Activated CD4-positive, alpha-beta memory T cell treated with anti-CD3 and anti-CD28 coated beads for 36 hours (primary cell): Measurements from ENCODE around the gene ACAP3. TPM values are rescaled to one million over a fixed set of nuclear protein-coding genes. Genes with fewer than 3 reads are reported as not detected.
A peak's percentile ranks its signal among the peaks of the same experiment; 100 is the strongest.

Experiments used
- CTCF ChIA-PET: fragments of 350-600 bp; sonication (Branson Sonifier 250); formaldehyde crosslinking; loops from one replicate; lab custom pipeline; 2021; ENCODE audit warnings: antibody characterized with exemption, inconsistent platforms; lab: Charles Lee
- POLR2A ChIA-PET: fragments of 350-600 bp; sonication (Branson Sonifier 250); formaldehyde crosslinking; loops from one replicate; lab custom pipeline; 2021; ENCODE audit warnings: antibody characterized with exemption; lab: Charles Lee
- DNase-seq: peaks from one replicate; pipeline ENCODE4 v3.0.0-alpha.2; 2020
- H3K27ac Mint-ChIP-seq: one replicate; pipeline ENCODE4 v1.8.0; 2021; ENCODE audit warnings: mixed read lengths
- H3K27me3 Mint-ChIP-seq: one replicate; pipeline ENCODE4 v1.8.0; 2021; ENCODE audit warnings: mixed read lengths
- H3K36me3 Mint-ChIP-seq: one replicate; pipeline ENCODE4 v1.8.0; 2021; ENCODE audit warnings: mixed read lengths
- H3K4me1 Mint-ChIP-seq: one replicate; pipeline ENCODE4 v1.8.0; 2021; ENCODE audit warnings: low read depth, mixed read lengths
- H3K4me3 Mint-ChIP-seq: one replicate; pipeline ENCODE4 v1.8.0; 2021; ENCODE audit warnings: mild to moderate bottlenecking, mixed read lengths
- H3K9me3 Mint-ChIP-seq: one replicate; pipeline ENCODE4 v1.8.0; 2021; ENCODE audit warnings: mixed read lengths
- intact Hi-C: fragments of 100-400 bp; cut with micrococcal nuclease; formaldehyde crosslinking; loops from one replicate; pipeline ENCODE4 v1.15.1; 2023
- total RNA-seq, 2 experiments: library from RNA; stranded (reverse); gene quantifications; one replicate each; pipeline ENCODE4 v1.2.3, GENCODE V29; 2021

Gene ACAP3
- total RNA-seq, 2 experiments from 2014 or later, result 31.8 to 32.0 TPM

- Mint-ChIP-seq H3K27ac (no peak overlapping the region), H3K27me3 (peaks cover 19% of the 10 kb centered on the region), H3K4me1 (peaks cover 20% of the 10 kb centered on the region), H3K9me3 (no peaks in the 10 kb centered on the region), H3K4me3 (peak overlapping the region; percentile 74), H3K36me3 (no peaks in the 10 kb centered on the region)
- POLR2A ChIA-PET, result no interaction called here
- CTCF ChIA-PET, result interaction anchor here (0.9 to 2.4 kb wide), 7 partner anchors 21 to 227 kb away, joined by 3 to 10 read pairs (median 5); partner anchors contain the start of gene CCNL2
- intact Hi-C loops, result loop anchor here (1.0 kb wide), 2 partner anchors 27 to 40 kb away; partner anchors contain the start of genes AURKAIP1 and PUSL1
- peak; percentile 27 for DNase-seq
Measured at GRCh38 chr1:1348420-1349255, 40.9 kb upstream of the ACAP3 start.

GRCh38 chr1:1347663-1348419, 40.1 kb upstream of the ACAP3 start:
- no peaks in the 10 kb centered on the region for H3K9me3 Mint-ChIP-seq
- intact Hi-C loops, result no loop called here
- peaks cover 20% of the 10 kb centered on the region for H3K4me1 Mint-ChIP-seq
- ChIA-PET CTCF (interaction anchor here (0.9 to 2.4 kb wide), 7 partner anchors 21 to 226 kb away, joined by 3 to 10 read pairs (median 5); partner anchors contain the start of gene CCNL2), POLR2A (no interaction called here)
- DNase-seq, result no peak
- H3K4me3 Mint-ChIP-seq, result peak overlapping the region; percentile 74
- peaks cover 11% of the 10 kb centered on the region for H3K27me3 Mint-ChIP-seq
- no peaks in the 10 kb centered on the region for H3K36me3 Mint-ChIP-seq
- no peak overlapping the region for H3K27ac Mint-ChIP-seq

- Mint-ChIP-seq H3K27ac (no peak overlapping the region), H3K36me3 (no peaks in the 10 kb centered on the region), H3K9me3 (no peaks in the 10 kb centered on the region), H3K4me1 (peaks cover 20% of the 10 kb centered on the region), H3K4me3 (peak overlapping the region; percentile 74), H3K27me3 (peaks cover 4% of the 10 kb centered on the region)
- intact Hi-C loops, result no loop called here
- CTCF ChIA-PET, result interaction anchor here (1.3 to 2.4 kb wide), 4 partner anchors 25 to 225 kb away, joined by 3 to 10 read pairs (median 6); partner anchors contain the start of gene CCNL2
- POLR2A ChIA-PET, result interaction anchor here (0.6 kb wide), 1 partner anchor 315 kb away, joined by 3 read pairs; no protein-coding TSS in a partner anchor
- no peak for DNase-seq
Measured at GRCh38 chr1:1347026-1347595, 39.4 kb upstream of the ACAP3 start.

- ChIA-PET CTCF (interaction anchor here (0.5 to 2.4 kb wide), 3 partner anchors 26 to 248 kb away, joined by 3 to 7 read pairs (median 5); no protein-coding TSS in a partner anchor), POLR2A (interaction anchor here (0.6 kb wide), 1 partner anchor 315 kb away, joined by 3 read pairs; no protein-coding TSS in a partner anchor)
- intact Hi-C loops, result no loop called here
- no peaks in the 10 kb centered on the region for H3K27me3 Mint-ChIP-seq
- H3K27ac Mint-ChIP-seq, result no peak overlapping the region
- H3K4me3 Mint-ChIP-seq, result no peak overlapping the region
- no peak for DNase-seq
- H3K9me3 Mint-ChIP-seq, result no peaks in the 10 kb centered on the region
- no peaks in the 10 kb centered on the region for H3K36me3 Mint-ChIP-seq
- H3K4me1 Mint-ChIP-seq, result peaks cover 20% of the 10 kb centered on the region
Measured at GRCh38 chr1:1346501-1346890, 38.8 kb upstream of the ACAP3 start.

- no peak for DNase-seq
- intact Hi-C loops, result no loop called here
- Mint-ChIP-seq H3K36me3 (peaks cover 4% of the 10 kb centered on the region), H3K27me3 (no peaks in the 10 kb centered on the region), H3K4me3 (no peak overlapping the region), H3K9me3 (no peaks in the 10 kb centered on the region), H3K4me1 (peaks cover 20% of the 10 kb centered on the region), H3K27ac (no peak overlapping the region)
- ChIA-PET CTCF (interaction anchor here (0.5 to 1.3 kb wide), 2 partner anchors 26 to 247 kb away, joined by 3 to 5 read pairs; no protein-coding TSS in a partner anchor), POLR2A (no interaction called here)
Measured at GRCh38 chr1:1345860-1346500, 38.2 kb upstream of the ACAP3 start.

GRCh38 chr1:1345384-1345783, 37.7 kb upstream of the ACAP3 start:
- ChIA-PET POLR2A (no interaction called here), CTCF (no interaction called here)
- Mint-ChIP-seq H3K4me1 (peaks cover 20% of the 10 kb centered on the region), H3K4me3 (no peak overlapping the region), H3K27ac (no peak overlapping the region), H3K36me3 (peaks cover 10% of the 10 kb centered on the region), H3K27me3 (no peaks in the 10 kb centered on the region), H3K9me3 (no peaks in the 10 kb centered on the region)
- intact Hi-C loops, result no loop called here
- no peak for DNase-seq

- intact Hi-C loops, result no loop called here
- CTCF ChIA-PET, result no interaction called here
- H3K27me3 Mint-ChIP-seq, result no peaks in the 10 kb centered on the region
Measured at GRCh38 chr1:1344655-1345361, 37.1 kb upstream of the ACAP3 start.

GRCh38 chr1:1343811-1344421, 36.2 kb upstream of the ACAP3 start:
- Mint-ChIP-seq H3K36me3 (peaks cover 12% of the 10 kb centered on the region), H3K4me1 (peaks cover 20% of the 10 kb centered on the region), H3K4me3 (no peak overlapping the region), H3K9me3 (no peaks in the 10 kb centered on the region), H3K27me3 (no peaks in the 10 kb centered on the region), H3K27ac (no peak overlapping the region)
- intact Hi-C loops, result no loop called here
- no peak for DNase-seq
- CTCF ChIA-PET, result no interaction called here
- POLR2A ChIA-PET, result no interaction called here

More at GRCh38 chr1:1344655-1345361, 37.1 kb upstream of the ACAP3 start:
- Mint-ChIP-seq H3K27ac (no peak overlapping the region), H3K9me3 (no peaks in the 10 kb centered on the region), H3K4me3 (no peak overlapping the region), H3K4me1 (peaks cover 20% of the 10 kb centered on the region), H3K36me3 (peaks cover 10% of the 10 kb centered on the region)
- peak; percentile 77 for DNase-seq
- POLR2A ChIA-PET, result no interaction called here

- no peak overlapping the region for H3K4me3 Mint-ChIP-seq
- ChIA-PET POLR2A (interaction anchor here (0.5 kb wide), 1 partner anchor 26 kb away, joined by 5 read pairs; no protein-coding TSS in a partner anchor), CTCF (interaction anchor here (1.0 kb wide), 1 partner anchor 29 kb away, joined by 3 read pairs; no protein-coding TSS in a partner anchor)
- H3K4me1 Mint-ChIP-seq, result peaks cover 16% of the 10 kb centered on the region
- no peak overlapping the region for H3K27ac Mint-ChIP-seq
- H3K36me3 Mint-ChIP-seq, result peaks cover 15% of the 10 kb centered on the region
- no peak for DNase-seq
- intact Hi-C loops, result no loop called here
- H3K9me3 Mint-ChIP-seq, result no peaks in the 10 kb centered on the region
- H3K27me3 Mint-ChIP-seq, result no peaks in the 10 kb centered on the region
Measured at GRCh38 chr1:1342584-1343115, 34.9 kb upstream of the ACAP3 start.

GRCh38 chr1:1342061-1342562, 34.4 kb upstream of the ACAP3 start:
- Mint-ChIP-seq H3K9me3 (no peaks in the 10 kb centered on the region), H3K27ac (no peak overlapping the region), H3K27me3 (no peaks in the 10 kb centered on the region), H3K4me1 (peaks cover 12% of the 10 kb centered on the region), H3K36me3 (peaks cover 15% of the 10 kb centered on the region), H3K4me3 (no peak overlapping the region)
- ChIA-PET CTCF (interaction anchor here (1.0 kb wide), 1 partner anchor 29 kb away, joined by 3 read pairs; no protein-coding TSS in a partner anchor), POLR2A (no interaction called here)
- no peak for DNase-seq
- intact Hi-C loops, result no loop called here
